Neural cell (in vitro differentiated cells): ENCODE data around the gene KLK8.

ENCODE experiments used
- EP300 ChIP-seq: fragments of 450-650 bp; conservative IDR thresholded peaks from 2 replicates; pipeline ENCODE4 v1.6.1; 2014; ENCODE audit warnings: antibody characterized with exemption, mild to moderate bottlenecking, moderate library complexity; ENCODE audit not compliant: poor library complexity, severe bottlenecking
- TF ChIP-seq, protein P1 (sequence below): fragments of 450-650 bp; IDR thresholded peaks from 2 replicates; pipeline ENCODE4 v1.5.1; 2014; ENCODE audit warnings: antibody characterized with exemption, mild to moderate bottlenecking, moderate library complexity; ENCODE audit not compliant: poor library complexity, severe bottlenecking

DNA sequence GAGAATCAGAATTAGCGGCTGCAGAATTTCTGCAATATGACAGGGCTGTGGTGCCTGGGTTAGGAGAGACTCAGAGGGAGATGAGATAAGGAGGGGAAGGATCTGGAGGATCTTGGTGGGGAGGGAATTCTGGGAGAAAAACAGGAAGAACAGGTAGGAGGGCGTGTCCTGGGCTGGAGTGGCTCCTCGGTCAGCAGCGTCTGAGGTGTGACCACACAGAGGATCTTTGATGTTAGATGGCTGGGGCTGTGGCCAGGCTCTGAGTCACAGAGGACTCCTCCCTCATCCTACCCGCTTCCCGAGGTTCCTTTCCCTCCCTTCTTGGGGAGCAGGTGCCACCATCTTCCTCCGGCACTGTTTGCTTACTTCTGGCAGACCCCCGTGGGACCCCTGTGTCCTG, 25.6 kb downstream of the KLK8 start:
- TF ChIP-seq EP300 = no peak
- TF ChIP-seq, protein P1, sequence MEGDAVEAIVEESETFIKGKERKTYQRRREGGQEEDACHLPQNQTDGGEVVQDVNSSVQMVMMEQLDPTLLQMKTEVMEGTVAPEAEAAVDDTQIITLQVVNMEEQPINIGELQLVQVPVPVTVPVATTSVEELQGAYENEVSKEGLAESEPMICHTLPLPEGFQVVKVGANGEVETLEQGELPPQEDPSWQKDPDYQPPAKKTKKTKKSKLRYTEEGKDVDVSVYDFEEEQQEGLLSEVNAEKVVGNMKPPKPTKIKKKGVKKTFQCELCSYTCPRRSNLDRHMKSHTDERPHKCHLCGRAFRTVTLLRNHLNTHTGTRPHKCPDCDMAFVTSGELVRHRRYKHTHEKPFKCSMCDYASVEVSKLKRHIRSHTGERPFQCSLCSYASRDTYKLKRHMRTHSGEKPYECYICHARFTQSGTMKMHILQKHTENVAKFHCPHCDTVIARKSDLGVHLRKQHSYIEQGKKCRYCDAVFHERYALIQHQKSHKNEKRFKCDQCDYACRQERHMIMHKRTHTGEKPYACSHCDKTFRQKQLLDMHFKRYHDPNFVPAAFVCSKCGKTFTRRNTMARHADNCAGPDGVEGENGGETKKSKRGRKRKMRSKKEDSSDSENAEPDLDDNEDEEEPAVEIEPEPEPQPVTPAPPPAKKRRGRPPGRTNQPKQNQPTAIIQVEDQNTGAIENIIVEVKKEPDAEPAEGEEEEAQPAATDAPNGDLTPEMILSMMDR = no peak
